ENCODE measurements around the gene TBC1D4. TPM values are rescaled to one million over a fixed set of nuclear protein-coding genes. Genes with fewer than 3 reads are reported as not detected.

The TBC1D4 gene
- total RNA-seq, 1 donor from 2014 or later: 4.8 TPM

- Mint-ChIP-seq H3K27ac (ENCODE audit: unreplicated experiment) (no peak overlapping the region), H3K27me3 (ENCODE audit: unreplicated experiment) (no peaks in the 10 kb centered on the region), H3K4me3 (ENCODE audit: unreplicated experiment) (no peak overlapping the region), H3K4me1 (ENCODE audit: low read depth, unreplicated experiment) (no peaks in the 10 kb centered on the region), H3K36me3 (ENCODE audit: unreplicated experiment) (no peaks in the 10 kb centered on the region), H3K9me3 (ENCODE audit: unreplicated experiment) (no peaks in the 10 kb centered on the region)
- DNase-seq: no peak
- TF ChIP-seq CTCF (IDR thresholded peaks at IDR 0.05; ENCODE audit: partially characterized antibody, unreplicated experiment): no peak
Measured at GRCh38 chr13:75331792-75332349, 150.1 kb downstream of the TBC1D4 start.

GRCh38 chr13:75330770-75331169, 151.2 kb downstream of the TBC1D4 start:
- no peaks in the 10 kb centered on the region for H3K36me3 Mint-ChIP-seq (ENCODE audit: unreplicated experiment)
- no peak overlapping the region for H3K4me3 Mint-ChIP-seq (ENCODE audit: unreplicated experiment)
- DNase-seq: no peak
- H3K9me3 Mint-ChIP-seq (ENCODE audit: unreplicated experiment): no peaks in the 10 kb centered on the region
- H3K4me1 Mint-ChIP-seq (ENCODE audit: low read depth, unreplicated experiment): no peaks in the 10 kb centered on the region
- TF ChIP-seq CTCF (IDR thresholded peaks at IDR 0.05; ENCODE audit: partially characterized antibody, unreplicated experiment): no peak
- H3K27me3 Mint-ChIP-seq (ENCODE audit: unreplicated experiment): no peaks in the 10 kb centered on the region
- no peak overlapping the region for H3K27ac Mint-ChIP-seq (ENCODE audit: unreplicated experiment)

GRCh38 chr13:75329723-75330122, 152.2 kb downstream of the TBC1D4 start:
- no peaks in the 10 kb centered on the region for H3K4me1 Mint-ChIP-seq (ENCODE audit: low read depth, unreplicated experiment)
- TF ChIP-seq CTCF (IDR thresholded peaks at IDR 0.05; ENCODE audit: partially characterized antibody, unreplicated experiment): no peak
- no peak overlapping the region for H3K4me3 Mint-ChIP-seq (ENCODE audit: unreplicated experiment)
- DNase-seq: no peak
- no peaks in the 10 kb centered on the region for H3K36me3 Mint-ChIP-seq (ENCODE audit: unreplicated experiment)
- no peaks in the 10 kb centered on the region for H3K9me3 Mint-ChIP-seq (ENCODE audit: unreplicated experiment)
- no peaks in the 10 kb centered on the region for H3K27me3 Mint-ChIP-seq (ENCODE audit: unreplicated experiment)
- H3K27ac Mint-ChIP-seq (ENCODE audit: unreplicated experiment): no peak overlapping the region

GRCh38 chr13:75329097-75329496, 152.9 kb downstream of the TBC1D4 start:
- no peak for DNase-seq
- Mint-ChIP-seq H3K27ac (ENCODE audit: unreplicated experiment) (no peak overlapping the region), H3K4me3 (ENCODE audit: unreplicated experiment) (no peak overlapping the region), H3K4me1 (ENCODE audit: low read depth, unreplicated experiment) (no peaks in the 10 kb centered on the region), H3K36me3 (ENCODE audit: unreplicated experiment) (no peaks in the 10 kb centered on the region), H3K9me3 (ENCODE audit: unreplicated experiment) (no peaks in the 10 kb centered on the region), H3K27me3 (ENCODE audit: unreplicated experiment) (no peaks in the 10 kb centered on the region)
- TF ChIP-seq CTCF (IDR thresholded peaks at IDR 0.05; ENCODE audit: partially characterized antibody, unreplicated experiment): no peak

GRCh38 chr13:75327135-75327510, 154.8 kb downstream of the TBC1D4 start:
- no peaks in the 10 kb centered on the region for H3K9me3 Mint-ChIP-seq (ENCODE audit: unreplicated experiment)
- no peaks in the 10 kb centered on the region for H3K4me1 Mint-ChIP-seq (ENCODE audit: low read depth, unreplicated experiment)
- TF ChIP-seq CTCF (IDR thresholded peaks at IDR 0.05; ENCODE audit: partially characterized antibody, unreplicated experiment): no peak
- H3K27me3 Mint-ChIP-seq (ENCODE audit: unreplicated experiment): no peaks in the 10 kb centered on the region
- DNase-seq: no peak
- no peak overlapping the region for H3K27ac Mint-ChIP-seq (ENCODE audit: unreplicated experiment)
- H3K4me3 Mint-ChIP-seq (ENCODE audit: unreplicated experiment): no peak overlapping the region
- no peaks in the 10 kb centered on the region for H3K36me3 Mint-ChIP-seq (ENCODE audit: unreplicated experiment)

Measured in glutamatergic neuron (in vitro differentiated cells).